Nephron (organoid): ENCODE results near the gene KRTAP5-8.
A peak's percentile ranks its signal among the peaks of the same experiment; 100 is the strongest.
"Not testable (repeated sequence)": the region's sequence is repeated elsewhere in the genome, so short reads cannot be mapped to it uniquely, and the experiment has no call there.

Experiments
- H3K27ac Mint-ChIP-seq, 3 experiments: 2 replicates each; pipeline ENCODE4 v1.8.0; 2020; ENCODE audit warnings: mixed read lengths in 3 of 3, mild to moderate bottlenecking in 2 of 3, moderate library complexity in 1 of 3
- H3K27me3 Mint-ChIP-seq: 2 replicates; pipeline ENCODE4 v1.8.0; 2021; ENCODE audit warnings: low read depth, mild to moderate bottlenecking, moderate library complexity, mixed read lengths
- H3K36me3 Mint-ChIP-seq: 2 replicates; pipeline ENCODE4 v1.8.0; 2020; ENCODE audit warnings: low read depth, mixed read lengths
- H3K4me1 Mint-ChIP-seq: 2 replicates; pipeline ENCODE4 v1.8.0; 2020; ENCODE audit warnings: mixed read lengths
- H3K4me3 Mint-ChIP-seq, 3 experiments: 2 replicates each; pipeline ENCODE4 v1.8.0; 2020; ENCODE audit warnings: mild to moderate bottlenecking in 3 of 3, mixed read lengths in 3 of 3, moderate library complexity in 2 of 3
- H3K9me3 Mint-ChIP-seq: 2 replicates; pipeline ENCODE4 v1.8.0; 2020; ENCODE audit warnings: mixed read lengths
- CTCF ChIP-seq, 3 experiments: fragments of 200-600 bp; sonication (generic); IDR thresholded peaks; one replicate each; pipeline ENCODE4 v1.5.0; 2021; ENCODE audit warnings: antibody characterized with exemption in 3 of 3; ENCODE audit not compliant: unreplicated experiment in 3 of 3

The KRTAP5-8 gene

GRCh38 chr11:71577469-71578004, 39.7 kb downstream of the KRTAP5-8 start:
- no peak overlapping the region for H3K4me3 Mint-ChIP-seq
- TF ChIP-seq CTCF (IDR thresholded peaks at IDR 0.05; ENCODE audit: unreplicated experiment in 3 of 3) = no peak
- no peak overlapping the region for H3K27ac Mint-ChIP-seq
- peaks cover 21% of the 10 kb centered on the region for H3K4me1 Mint-ChIP-seq
- no peaks in the 10 kb centered on the region for H3K9me3 Mint-ChIP-seq
- H3K36me3 Mint-ChIP-seq = no peaks in the 10 kb centered on the region
- peaks cover 14% of the 10 kb centered on the region for H3K27me3 Mint-ChIP-seq

GRCh38 chr11:71579513-71579912, 41.7 kb downstream of the KRTAP5-8 start:
- H3K27me3 Mint-ChIP-seq = peaks cover 18% of the 10 kb centered on the region
- peaks cover 21% of the 10 kb centered on the region for H3K4me1 Mint-ChIP-seq
- not testable (repeated sequence) for H3K4me3 Mint-ChIP-seq

GRCh38 chr11:71580057-71581003, 42.5 kb downstream of the KRTAP5-8 start:
- TF ChIP-seq CTCF (IDR thresholded peaks at IDR 0.05; ENCODE audit: unreplicated experiment in 3 of 3) = peak; percentile 67 to 81 (median 73)
- Mint-ChIP-seq H3K27me3 (peaks cover 20% of the 10 kb centered on the region), H3K4me1 (peaks cover 21% of the 10 kb centered on the region), H3K36me3 (no peaks in the 10 kb centered on the region), H3K4me3 (no peak overlapping the region), H3K27ac (peak overlapping the region in 1 of 3 experiments; percentile 61), H3K9me3 (no peaks in the 10 kb centered on the region)

More at GRCh38 chr11:71579513-71579912, 41.7 kb downstream of the KRTAP5-8 start:
- H3K27ac Mint-ChIP-seq, H3K36me3 Mint-ChIP-seq, H3K9me3 Mint-ChIP-seq: not testable (repeated sequence)

GRCh38 chr11:71581826-71582225, 44.0 kb downstream of the KRTAP5-8 start:
- no peaks in the 10 kb centered on the region for H3K36me3 Mint-ChIP-seq

GRCh38 chr11:71582309-71582895, 44.6 kb downstream of the KRTAP5-8 start, which contains the start of gene KRTAP5-11:
Gene KRTAP5-11 (minus strand): TSS chr11:71582875. CDS start chr11:71582837, 38 bp downstream.
- Mint-ChIP-seq H3K4me1 (peaks cover 30% of the 10 kb centered on the region), H3K36me3 (no peaks in the 10 kb centered on the region), H3K9me3 (no peaks in the 10 kb centered on the region), H3K4me3 (no peak within 1 kb of the TSS), H3K27me3 (peaks cover 24% of the 10 kb centered on the region), H3K27ac (no peak within 1 kb of the TSS)
- TF ChIP-seq CTCF (IDR thresholded peaks at IDR 0.05; ENCODE audit: unreplicated experiment in 3 of 3) = no peak

More at GRCh38 chr11:71581826-71582225, 44.0 kb downstream of the KRTAP5-8 start:
- no peak overlapping the region for H3K27ac Mint-ChIP-seq
- TF ChIP-seq CTCF (IDR thresholded peaks at IDR 0.05; ENCODE audit: unreplicated experiment in 3 of 3) = no peak
- H3K9me3 Mint-ChIP-seq = no peaks in the 10 kb centered on the region
- H3K4me1 Mint-ChIP-seq = peaks cover 30% of the 10 kb centered on the region
- no peak overlapping the region for H3K4me3 Mint-ChIP-seq
- peaks cover 22% of the 10 kb centered on the region for H3K27me3 Mint-ChIP-seq

- not testable (repeated sequence) for H3K36me3 Mint-ChIP-seq, H3K9me3 Mint-ChIP-seq, H3K27ac Mint-ChIP-seq, H3K4me3 Mint-ChIP-seq
- peaks cover 30% of the 10 kb centered on the region for H3K4me1 Mint-ChIP-seq
- H3K27me3 Mint-ChIP-seq = peaks cover 26% of the 10 kb centered on the region
These were observed 45.1 kb downstream of the KRTAP5-8 start for GRCh38 chr11:71582969-71583368.

- Mint-ChIP-seq H3K4me1 (peaks cover 15% of the 10 kb centered on the region), H3K27me3 (peaks cover 31% of the 10 kb centered on the region)
- H3K36me3 Mint-ChIP-seq, H3K9me3 Mint-ChIP-seq, H3K4me3 Mint-ChIP-seq, H3K27ac Mint-ChIP-seq: not testable (repeated sequence)
These were observed 47.8 kb downstream of the KRTAP5-8 start for GRCh38 chr11:71585673-71586072.

GRCh38 chr11:71588314-71588713, 50.5 kb downstream of the KRTAP5-8 start:
- Mint-ChIP-seq H3K27me3 (peaks cover 22% of the 10 kb centered on the region), H3K27ac (peak overlapping the region in 2 of 3 experiments; percentile 8 to 52)
- not testable (repeated sequence) for H3K4me1 Mint-ChIP-seq, H3K36me3 Mint-ChIP-seq, H3K9me3 Mint-ChIP-seq, H3K4me3 Mint-ChIP-seq
